ENCODE measurements around the gene JAK1. TPM values are rescaled to one million over a fixed set of nuclear protein-coding genes. Genes with fewer than 3 reads are reported as not detected.

Gene JAK1
- total and polyA plus RNA-seq, 2 experiments from 2014 or later = 90.8 to 124 TPM

- Histone ChIP-seq H3K9me3 (ENCODE audit: low read depth) (no peaks in the 10 kb centered on the region), H3K9me2 (ENCODE audit: insufficient read depth) (no peaks in the 10 kb centered on the region), H3K36me3 (ENCODE audit: low read depth) (no peaks in the 10 kb centered on the region), H3K4me3 (no peak overlapping the region), H3K4me1 (ENCODE audit: insufficient read depth) (no peaks in the 10 kb centered on the region), H2AFZ (no peak overlapping the region), H3K4me2 (ENCODE audit: unreplicated experiment) (no peak overlapping the region), H4K20me1 (ENCODE audit: insufficient read depth) (no peaks in the 10 kb centered on the region), H3K27me3 (replicated peaks; ENCODE audit: insufficient read depth) (no peaks in the 10 kb centered on the region), H3F3A (ENCODE audit: insufficient read depth) (no peaks in the 10 kb centered on the region), H3K9ac (no peak overlapping the region), H3K79me2 (ENCODE audit: insufficient read depth) (no peaks in the 10 kb centered on the region), H3K27ac (no peak overlapping the region)
- DNase-seq = no peak
- TF ChIP-seq EZH2phosphoT487 (IDR thresholded peaks at IDR 0.05; ENCODE audit: insufficient read depth, low read depth) = no peak
- TF ChIP-seq EZH2 (IDR thresholded peaks at IDR 0.05; ENCODE audit: insufficient read depth, poor library complexity, severe bottlenecking) = no peak
- 78 to 80% methylated on average over 5 of the region's 5 CpGs for WGBS, 2 experiments (ENCODE audit: low coverage in 1 of 2, low lambda C conversion rate in 2 of 2, missing lambda C conversion rate in 2 of 2)
- in situ Hi-C loops (cut with MboI) = no loop called here
Measured at GRCh38 chr1:64995316-64995715, 29.0 kb upstream of the JAK1 start.

DNA sequence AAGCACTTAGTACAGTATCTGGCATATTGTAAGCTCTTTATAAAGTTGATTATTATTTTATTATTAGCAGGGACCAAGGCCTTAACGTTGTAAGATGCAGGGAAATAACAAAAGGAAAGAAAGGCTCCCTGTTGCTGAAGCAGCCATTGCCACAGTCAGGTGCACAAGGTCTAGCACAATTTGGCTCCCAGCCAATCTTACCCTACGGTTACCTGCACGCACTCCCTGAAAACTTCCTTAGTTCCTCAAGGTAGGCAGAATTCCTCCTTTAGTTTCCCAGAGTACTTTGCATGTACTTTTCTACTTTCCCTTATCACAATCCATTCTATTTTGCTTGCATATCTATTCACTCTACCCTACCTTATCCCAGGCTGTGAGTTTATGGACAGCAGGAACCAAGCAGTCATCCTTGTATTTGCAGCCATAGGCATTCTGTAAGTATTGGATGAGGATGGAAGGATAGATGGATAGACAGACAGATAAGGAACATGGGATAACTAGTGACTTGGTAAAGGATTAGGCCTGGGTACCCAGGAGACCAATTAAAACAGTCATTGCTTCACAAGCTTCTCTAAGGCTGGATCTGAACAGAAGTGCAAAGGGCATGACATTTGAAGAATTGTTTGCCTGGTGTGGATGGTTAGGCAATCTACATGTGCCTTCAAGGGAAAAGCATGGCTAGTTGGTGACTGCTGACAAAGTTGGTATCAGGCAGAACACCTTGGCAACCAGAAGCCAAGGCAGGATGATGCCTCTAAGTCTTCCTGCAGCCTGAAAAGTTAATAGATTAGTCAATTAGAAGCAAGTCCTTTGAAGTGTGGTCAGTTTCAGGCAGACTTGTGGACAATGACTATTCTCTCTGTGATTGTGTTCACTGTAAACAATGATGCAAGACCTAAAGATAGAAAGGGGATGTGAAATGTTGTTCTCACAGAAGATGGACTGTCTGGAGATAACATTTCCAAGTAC, 20.8 kb upstream of the JAK1 start:
- Histone ChIP-seq H3K9me3 (ENCODE audit: low read depth) (no peaks in the 10 kb centered on the region), H3F3A (ENCODE audit: insufficient read depth) (0 out of 2 replicates have a peak, but pooled peaks cover 6% of the 10 kb centered on the region), H3K4me3 (no peak overlapping the region), H3K27me3 (replicated peaks; ENCODE audit: insufficient read depth) (no peaks in the 10 kb centered on the region), H3K4me1 (ENCODE audit: insufficient read depth) (no peaks in the 10 kb centered on the region), H3K4me2 (ENCODE audit: unreplicated experiment) (no peak overlapping the region), H3K36me3 (ENCODE audit: low read depth) (no peaks in the 10 kb centered on the region), H2AFZ (no peak overlapping the region), H3K9me2 (ENCODE audit: insufficient read depth) (no peaks in the 10 kb centered on the region), H3K79me2 (ENCODE audit: insufficient read depth) (no peaks in the 10 kb centered on the region), H4K20me1 (ENCODE audit: insufficient read depth) (no peaks in the 10 kb centered on the region), H3K27ac (no peak overlapping the region), H3K9ac (no peak overlapping the region)
- in situ Hi-C loops (cut with MboI) = no loop called here
- 74 to 83% methylated on average over 3 of the region's 3 CpGs for WGBS, 2 experiments (ENCODE audit: low coverage in 1 of 2, low lambda C conversion rate in 2 of 2, missing lambda C conversion rate in 2 of 2)
- DNase-seq = no peak
- TF ChIP-seq EZH2 (IDR thresholded peaks at IDR 0.05; ENCODE audit: insufficient read depth, poor library complexity, severe bottlenecking) = no peak
- TF ChIP-seq EZH2phosphoT487 (IDR thresholded peaks at IDR 0.05; ENCODE audit: insufficient read depth, low read depth) = no peak

DNA sequence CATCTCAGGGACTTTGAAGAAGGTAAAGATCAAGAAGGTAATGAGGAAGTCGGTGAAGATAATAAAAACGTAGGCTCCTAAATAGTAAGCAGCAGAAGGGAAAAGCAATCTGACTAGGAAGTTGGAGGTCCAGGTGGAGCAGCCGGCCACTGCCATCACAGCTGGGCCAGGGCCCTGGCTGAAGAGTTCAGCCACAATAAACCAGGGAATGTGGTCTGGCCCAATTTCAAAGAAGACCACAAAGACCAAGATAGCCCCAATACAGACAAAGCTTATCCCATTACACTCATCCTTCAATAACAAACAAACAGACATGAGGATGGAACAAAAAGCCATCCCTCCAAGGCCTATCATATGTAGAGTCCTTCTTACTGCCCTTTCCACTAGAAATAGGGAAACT, 18.4 kb upstream of the JAK1 start:
- H3K9ac ChIP-seq = no peak overlapping the region
- WGBS, 2 experiments (ENCODE audit: low coverage in 1 of 2, low lambda C conversion rate in 2 of 2, missing lambda C conversion rate in 2 of 2) = 84 to 93% methylated on average over 3 of the region's 3 CpGs
- H2AFZ ChIP-seq = no peak overlapping the region
- H3K79me2 ChIP-seq (ENCODE audit: insufficient read depth) = no peaks in the 10 kb centered on the region
- DNase-seq = no peak
- 0 out of 2 replicates have a peak, but pooled peaks cover 6% of the 10 kb centered on the region for H3F3A ChIP-seq (ENCODE audit: insufficient read depth)
- peaks cover 3% of the 10 kb centered on the region; the same call in 1 of the 2 replicates for H3K4me1 ChIP-seq (ENCODE audit: insufficient read depth)
- no peaks in the 10 kb centered on the region for H4K20me1 ChIP-seq (ENCODE audit: insufficient read depth)
- no peak overlapping the region for H3K4me2 ChIP-seq (ENCODE audit: unreplicated experiment)
- no peaks in the 10 kb centered on the region for H3K9me3 ChIP-seq (ENCODE audit: low read depth)
- H3K36me3 ChIP-seq (ENCODE audit: low read depth) = no peaks in the 10 kb centered on the region
- no peak overlapping the region for H3K27ac ChIP-seq
- H3K27me3 ChIP-seq (replicated peaks; ENCODE audit: insufficient read depth) = no peaks in the 10 kb centered on the region
- H3K9me2 ChIP-seq (ENCODE audit: insufficient read depth) = no peaks in the 10 kb centered on the region
- TF ChIP-seq EZH2 (IDR thresholded peaks at IDR 0.05; ENCODE audit: insufficient read depth, poor library complexity, severe bottlenecking) = no peak
- TF ChIP-seq EZH2phosphoT487 (IDR thresholded peaks at IDR 0.05; ENCODE audit: insufficient read depth, low read depth) = no peak
- H3K4me3 ChIP-seq = no peak overlapping the region
- in situ Hi-C loops (cut with MboI) = no loop called here

DNA sequence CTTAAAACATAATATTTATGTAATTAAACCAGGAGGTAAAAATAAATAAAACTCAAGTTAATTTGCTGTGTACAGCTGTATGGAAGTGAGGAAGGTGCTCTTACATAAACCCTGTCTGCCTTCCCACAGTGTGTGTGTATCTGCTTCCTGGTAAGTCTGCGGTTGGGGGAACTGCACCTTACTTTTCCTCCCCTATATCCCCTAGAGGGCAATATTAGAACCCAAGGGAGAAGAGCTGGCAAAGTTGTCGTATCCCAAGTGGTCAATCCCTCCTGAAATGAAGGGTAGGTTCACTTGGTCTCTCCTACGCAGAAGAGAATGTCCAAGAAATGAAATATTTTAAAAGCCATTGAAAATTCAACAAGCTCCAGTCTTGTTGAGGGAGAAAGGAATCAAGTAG, 17.8 kb upstream of the JAK1 start:
- Histone ChIP-seq H3K27me3 (replicated peaks; ENCODE audit: insufficient read depth) (no peaks in the 10 kb centered on the region), H3K9me2 (ENCODE audit: insufficient read depth) (no peaks in the 10 kb centered on the region), H4K20me1 (ENCODE audit: insufficient read depth) (no peaks in the 10 kb centered on the region), H3K9ac (no peak overlapping the region), H3K9me3 (ENCODE audit: low read depth) (no peaks in the 10 kb centered on the region), H3K4me3 (no peak overlapping the region), H3K27ac (no peak overlapping the region), H3K4me2 (ENCODE audit: unreplicated experiment) (no peak overlapping the region), H3K36me3 (ENCODE audit: low read depth) (no peaks in the 10 kb centered on the region), H2AFZ (no peak overlapping the region), H3K79me2 (ENCODE audit: insufficient read depth) (no peaks in the 10 kb centered on the region), H3F3A (ENCODE audit: insufficient read depth) (0 out of 2 replicates have a peak, but pooled peaks cover 6% of the 10 kb centered on the region), H3K4me1 (ENCODE audit: insufficient read depth) (peaks cover 3% of the 10 kb centered on the region; the same call in 1 of the 2 replicates)
- in situ Hi-C loops (cut with MboI) = no loop called here
- no peak for DNase-seq
- 81 to 87% methylated on average over 3 of the region's 3 CpGs for WGBS, 2 experiments (ENCODE audit: low coverage in 1 of 2, low lambda C conversion rate in 2 of 2, missing lambda C conversion rate in 2 of 2)
- TF ChIP-seq EZH2phosphoT487 (IDR thresholded peaks at IDR 0.05; ENCODE audit: insufficient read depth, low read depth) (no peak), EZH2 (IDR thresholded peaks at IDR 0.05; ENCODE audit: insufficient read depth, poor library complexity, severe bottlenecking) (no peak)

Data from GM23248 (cell line).